HL-60 (cell line): ENCODE data around the gene SLC35C1.

Experiments used
- CTCF ChIP-seq: IDR thresholded peaks from one replicate; pipeline ENCODE4 v1.5.1; 2011; ENCODE audit warnings: low read length, control low read depth, inconsistent platforms; ENCODE audit not compliant: insufficient read depth
- TF ChIP-seq, protein P1 (sequence below): IDR thresholded peaks from 2 replicates; pipeline ENCODE4 v1.6.1; 2012; ENCODE audit warnings: low read depth; ENCODE audit not compliant: insufficient replicate concordance

- no peak for TF ChIP-seq CTCF
- TF ChIP-seq, protein P1, sequence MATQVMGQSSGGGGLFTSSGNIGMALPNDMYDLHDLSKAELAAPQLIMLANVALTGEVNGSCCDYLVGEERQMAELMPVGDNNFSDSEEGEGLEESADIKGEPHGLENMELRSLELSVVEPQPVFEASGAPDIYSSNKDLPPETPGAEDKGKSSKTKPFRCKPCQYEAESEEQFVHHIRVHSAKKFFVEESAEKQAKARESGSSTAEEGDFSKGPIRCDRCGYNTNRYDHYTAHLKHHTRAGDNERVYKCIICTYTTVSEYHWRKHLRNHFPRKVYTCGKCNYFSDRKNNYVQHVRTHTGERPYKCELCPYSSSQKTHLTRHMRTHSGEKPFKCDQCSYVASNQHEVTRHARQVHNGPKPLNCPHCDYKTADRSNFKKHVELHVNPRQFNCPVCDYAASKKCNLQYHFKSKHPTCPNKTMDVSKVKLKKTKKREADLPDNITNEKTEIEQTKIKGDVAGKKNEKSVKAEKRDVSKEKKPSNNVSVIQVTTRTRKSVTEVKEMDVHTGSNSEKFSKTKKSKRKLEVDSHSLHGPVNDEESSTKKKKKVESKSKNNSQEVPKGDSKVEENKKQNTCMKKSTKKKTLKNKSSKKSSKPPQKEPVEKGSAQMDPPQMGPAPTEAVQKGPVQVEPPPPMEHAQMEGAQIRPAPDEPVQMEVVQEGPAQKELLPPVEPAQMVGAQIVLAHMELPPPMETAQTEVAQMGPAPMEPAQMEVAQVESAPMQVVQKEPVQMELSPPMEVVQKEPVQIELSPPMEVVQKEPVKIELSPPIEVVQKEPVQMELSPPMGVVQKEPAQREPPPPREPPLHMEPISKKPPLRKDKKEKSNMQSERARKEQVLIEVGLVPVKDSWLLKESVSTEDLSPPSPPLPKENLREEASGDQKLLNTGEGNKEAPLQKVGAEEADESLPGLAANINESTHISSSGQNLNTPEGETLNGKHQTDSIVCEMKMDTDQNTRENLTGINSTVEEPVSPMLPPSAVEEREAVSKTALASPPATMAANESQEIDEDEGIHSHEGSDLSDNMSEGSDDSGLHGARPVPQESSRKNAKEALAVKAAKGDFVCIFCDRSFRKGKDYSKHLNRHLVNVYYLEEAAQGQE, result no peak
Observed at GRCh38 chr11:45858751-45859398, 53.9 kb downstream of the SLC35C1 start.
